ENCODE data around the gene TXNRD2.

Gene TXNRD2

DNA sequence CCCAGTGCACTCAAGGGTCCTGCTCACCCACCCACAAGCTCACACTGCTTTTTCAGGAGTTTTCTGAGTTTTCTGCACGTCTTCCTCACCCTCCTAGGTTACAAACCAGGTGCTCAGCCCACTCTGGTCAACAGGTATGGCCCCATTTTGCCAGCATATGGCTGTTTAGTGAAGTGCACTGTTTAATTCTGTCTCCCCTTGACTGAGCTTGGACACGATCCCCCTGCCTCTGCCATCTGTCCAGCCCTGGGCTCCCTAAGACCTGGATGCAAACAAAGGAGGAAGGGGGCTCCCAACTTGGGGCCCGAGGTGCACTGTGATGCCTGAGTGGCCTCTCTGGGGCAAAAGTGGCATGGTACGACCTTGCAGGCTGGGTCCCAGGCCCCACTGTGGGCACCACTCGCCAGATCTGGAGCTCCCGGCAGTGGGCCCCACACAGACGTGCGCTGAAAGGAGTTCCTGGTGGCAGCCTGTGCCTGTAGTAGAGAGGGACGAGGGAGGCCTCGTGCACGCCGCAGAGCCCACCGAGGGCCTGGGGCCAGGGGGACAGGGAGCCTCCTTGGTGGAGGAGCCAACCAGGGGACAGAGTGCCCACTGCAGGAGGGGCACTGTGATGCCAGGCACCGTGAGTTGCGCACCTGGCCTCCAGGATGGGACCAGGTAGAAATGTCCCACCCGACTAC, 37.3 kb downstream of the TXNRD2 start:
- H3K27ac ChIP-seq (ENCODE audit: low read depth, low read length), result no peak overlapping the region

DNA sequence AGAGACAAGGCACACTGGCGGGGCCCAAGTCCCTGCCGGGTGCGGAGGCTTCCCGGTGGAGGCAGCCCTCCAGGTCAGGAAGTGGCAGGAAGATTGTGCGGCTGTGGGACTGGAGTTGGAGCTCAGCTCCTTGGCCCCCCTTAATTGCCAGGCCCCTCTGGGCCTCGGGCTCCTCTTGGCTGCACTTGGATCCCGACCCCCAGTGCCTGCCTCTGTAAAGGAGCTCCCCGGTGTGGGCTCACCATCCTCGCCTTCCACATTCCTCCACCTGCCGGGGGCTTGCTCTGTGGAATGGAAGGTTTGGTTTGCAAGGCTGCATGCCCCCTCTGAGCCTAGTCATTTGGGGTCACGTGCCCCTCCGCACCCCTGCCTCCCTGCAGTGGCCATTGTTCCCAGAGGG, 38.1 kb downstream of the TXNRD2 start:
- no peak overlapping the region for H3K4me3 ChIP-seq (ENCODE audit: low read depth in 1 of 5, low read length in 5 of 5)
- peaks cover 0 to 60% (median 34%) of the 10 kb centered on the region in 5 donors for H3K36me3 ChIP-seq (ENCODE audit: control insufficient read depth in 5 of 5, insufficient read depth in 5 of 5, low read length in 5 of 5)
- no peaks in the 10 kb centered on the region for H3K4me1 ChIP-seq (ENCODE audit: control insufficient read depth in 5 of 5, insufficient read depth in 5 of 5, low read length in 5 of 5)
- no peak overlapping the region for H3K9ac ChIP-seq (ENCODE audit: low read length in 5 of 5)
- no peaks in the 10 kb centered on the region for H3K27me3 ChIP-seq (ENCODE audit: control insufficient read depth in 5 of 5, insufficient read depth in 4 of 5, low read length in 5 of 5)
- H3K9me3 ChIP-seq (ENCODE audit: control insufficient read depth in 5 of 5, low read length in 5 of 5), result no peaks in the 10 kb centered on the region
- H3K27ac ChIP-seq (ENCODE audit: low read depth, low read length), result no peak overlapping the region

More for the DNA sequence above, 37.3 kb downstream of the TXNRD2 start:
- Histone ChIP-seq H3K27me3 (ENCODE audit: control insufficient read depth in 5 of 5, insufficient read depth in 4 of 5, low read length in 5 of 5) (no peaks in the 10 kb centered on the region), H3K36me3 (ENCODE audit: control insufficient read depth in 5 of 5, insufficient read depth in 5 of 5, low read length in 5 of 5) (peaks cover 0 to 54% (median 32%) of the 10 kb centered on the region in 5 donors), H3K4me1 (ENCODE audit: control insufficient read depth in 5 of 5, insufficient read depth in 5 of 5, low read length in 5 of 5) (no peaks in the 10 kb centered on the region), H3K9me3 (ENCODE audit: control insufficient read depth in 5 of 5, low read length in 5 of 5) (no peaks in the 10 kb centered on the region), H3K9ac (ENCODE audit: low read length in 5 of 5) (no peak overlapping the region), H3K4me3 (ENCODE audit: low read depth in 1 of 5, low read length in 5 of 5) (no peak overlapping the region)

DNA sequence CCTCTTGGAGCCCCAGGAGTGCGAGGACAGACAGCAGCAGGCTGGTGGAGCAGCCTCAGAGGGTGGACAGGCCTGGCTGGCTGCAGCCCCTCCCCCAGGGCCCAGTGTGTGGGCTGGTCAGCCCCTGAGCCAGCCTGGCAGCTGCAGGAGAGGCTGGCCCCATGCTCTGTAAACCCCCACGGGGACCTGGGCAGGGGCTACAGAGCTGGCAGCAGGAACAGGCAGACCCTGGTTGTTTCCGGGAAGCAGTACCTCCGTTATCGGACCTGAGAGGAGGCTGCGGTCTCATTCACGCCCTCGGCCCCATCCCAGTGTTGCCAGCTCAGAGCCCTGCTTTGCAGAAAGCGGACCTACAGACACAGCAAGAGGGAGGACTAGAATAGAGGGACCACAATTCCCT, 38.6 kb downstream of the TXNRD2 start:
- Histone ChIP-seq H3K4me3 (ENCODE audit: low read depth in 1 of 5, low read length in 5 of 5) (no peak overlapping the region), H3K27me3 (ENCODE audit: control insufficient read depth in 5 of 5, insufficient read depth in 4 of 5, low read length in 5 of 5) (no peaks in the 10 kb centered on the region), H3K4me1 (ENCODE audit: control insufficient read depth in 5 of 5, insufficient read depth in 5 of 5, low read length in 5 of 5) (no peaks in the 10 kb centered on the region), H3K36me3 (ENCODE audit: control insufficient read depth in 5 of 5, insufficient read depth in 5 of 5, low read length in 5 of 5) (peaks cover 0 to 59% (median 31%) of the 10 kb centered on the region in 5 donors), H3K9ac (ENCODE audit: low read length in 5 of 5) (no peak overlapping the region), H3K9me3 (ENCODE audit: control insufficient read depth in 5 of 5, low read length in 5 of 5) (no peaks in the 10 kb centered on the region), H3K27ac (ENCODE audit: low read depth, low read length) (no peak overlapping the region)

DNA sequence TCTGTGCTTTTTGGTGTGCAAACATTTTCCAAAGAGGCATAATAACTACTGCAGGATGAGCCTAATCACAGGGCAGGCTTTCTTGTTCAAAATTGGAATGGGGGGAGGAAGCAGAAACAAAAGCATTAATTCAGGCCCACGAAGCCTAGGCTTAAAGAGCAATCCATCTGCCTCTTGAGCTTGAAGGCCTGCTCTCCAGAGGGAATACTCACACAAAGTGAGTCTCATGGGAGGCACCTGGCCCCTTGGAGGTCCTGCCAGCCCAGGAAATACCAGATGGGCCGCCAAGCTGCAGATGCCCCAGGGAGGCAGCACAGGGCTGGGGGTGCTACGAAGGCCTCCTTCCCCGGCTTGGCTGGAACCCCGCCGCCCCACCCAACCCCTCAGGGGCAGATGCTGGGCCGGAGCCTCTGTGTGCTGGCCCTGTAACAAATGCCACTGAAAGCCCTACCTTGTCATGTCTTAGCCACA, 39.3 kb downstream of the TXNRD2 start:
- H3K27me3 ChIP-seq (ENCODE audit: control insufficient read depth in 5 of 5, insufficient read depth in 4 of 5, low read length in 5 of 5), result no peaks in the 10 kb centered on the region
- no peaks in the 10 kb centered on the region for H3K9me3 ChIP-seq (ENCODE audit: control insufficient read depth in 5 of 5, low read length in 5 of 5)
- peaks cover 0 to 60% (median 34%) of the 10 kb centered on the region in 5 donors for H3K36me3 ChIP-seq (ENCODE audit: control insufficient read depth in 5 of 5, insufficient read depth in 5 of 5, low read length in 5 of 5)
- no peaks in the 10 kb centered on the region for H3K4me1 ChIP-seq (ENCODE audit: control insufficient read depth in 5 of 5, insufficient read depth in 5 of 5, low read length in 5 of 5)
- H3K27ac ChIP-seq (ENCODE audit: low read depth, low read length), result no peak overlapping the region
- H3K4me3 ChIP-seq (ENCODE audit: low read depth in 1 of 5, low read length in 5 of 5), result no peak overlapping the region
- H3K9ac ChIP-seq (ENCODE audit: low read length in 5 of 5), result no peak overlapping the region

DNA sequence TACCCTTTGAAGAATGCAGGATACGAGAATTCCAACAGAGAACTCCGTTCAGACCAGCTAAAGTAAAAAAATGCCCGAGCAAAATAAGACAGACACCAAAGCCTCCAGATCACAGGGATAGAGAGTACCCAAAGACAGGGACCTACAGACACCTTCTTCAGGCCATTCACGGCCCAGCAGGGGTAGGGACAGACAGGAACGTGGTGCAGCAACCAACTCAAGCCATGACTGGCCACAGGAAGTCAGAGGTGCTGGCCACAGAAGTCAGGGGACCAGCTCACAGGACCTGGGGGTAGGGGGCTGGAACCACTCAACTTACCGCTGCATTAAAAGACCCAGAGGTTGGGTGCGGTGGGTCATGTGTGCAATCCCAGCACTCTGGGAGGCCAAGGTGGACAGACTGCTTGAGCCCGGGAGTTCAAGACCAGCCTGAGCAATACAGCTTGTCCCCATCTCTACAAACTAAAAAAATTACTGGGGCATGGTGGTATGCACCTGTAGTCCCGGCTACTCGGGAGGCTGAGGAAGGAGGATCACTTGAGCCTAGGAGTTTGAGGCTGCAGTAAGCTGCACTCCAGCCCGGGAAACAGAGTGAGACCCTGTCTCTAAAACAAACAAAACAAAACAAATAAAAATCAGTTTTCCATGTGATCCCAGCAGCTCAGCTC, 39.9 kb downstream of the TXNRD2 start:
- no peak overlapping the region for H3K27ac ChIP-seq (ENCODE audit: low read depth, low read length)
- H3K4me3 ChIP-seq (ENCODE audit: low read depth in 1 of 5, low read length in 5 of 5), result no peak overlapping the region
- no peaks in the 10 kb centered on the region for H3K27me3 ChIP-seq (ENCODE audit: control insufficient read depth in 5 of 5, insufficient read depth in 4 of 5, low read length in 5 of 5)
- no peaks in the 10 kb centered on the region for H3K9me3 ChIP-seq (ENCODE audit: control insufficient read depth in 5 of 5, low read length in 5 of 5)
- peaks cover 0 to 60% (median 37%) of the 10 kb centered on the region in 5 donors for H3K36me3 ChIP-seq (ENCODE audit: control insufficient read depth in 5 of 5, insufficient read depth in 5 of 5, low read length in 5 of 5)
- H3K4me1 ChIP-seq (ENCODE audit: control insufficient read depth in 5 of 5, insufficient read depth in 5 of 5, low read length in 5 of 5), result no peaks in the 10 kb centered on the region
- no peak overlapping the region for H3K9ac ChIP-seq (ENCODE audit: low read length in 5 of 5)

DNA sequence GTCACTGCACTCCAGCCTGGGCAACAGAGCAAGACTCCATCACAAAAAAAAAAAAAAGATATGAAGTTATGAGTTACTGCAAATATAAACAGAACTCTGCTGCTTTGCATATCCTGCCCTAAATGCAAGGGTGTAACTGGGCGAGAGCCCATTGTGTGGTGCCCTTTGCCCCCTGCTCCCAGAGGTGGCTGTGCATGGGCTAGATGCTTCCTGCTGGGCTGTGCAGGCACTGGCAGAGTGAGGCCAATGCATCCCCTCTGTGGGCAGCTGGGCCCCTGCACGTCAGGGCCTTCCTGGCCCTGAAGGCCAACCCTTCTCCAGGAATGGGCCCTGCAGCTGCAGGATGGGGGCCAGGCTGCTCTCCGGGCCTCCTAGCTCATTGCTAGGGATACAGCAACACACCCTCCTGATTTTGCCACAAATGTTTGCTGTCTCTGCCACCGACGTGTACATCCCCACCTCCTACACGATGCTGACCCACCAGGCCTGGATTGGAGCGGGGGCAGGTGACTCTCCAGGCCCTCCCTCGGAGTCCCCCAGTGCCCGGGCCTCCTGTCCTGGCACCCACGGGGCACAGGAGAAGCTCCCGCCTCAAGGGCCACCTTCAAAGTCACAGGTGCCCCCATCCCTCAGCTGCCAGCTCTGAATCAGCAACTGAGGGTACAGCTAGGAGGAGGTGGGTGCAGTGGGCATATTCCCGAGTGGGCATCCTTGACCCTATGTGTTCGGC, 40.7 kb downstream of the TXNRD2 start:
- H3K4me1 ChIP-seq (ENCODE audit: control insufficient read depth in 5 of 5, insufficient read depth in 5 of 5, low read length in 5 of 5), result no peaks in the 10 kb centered on the region
- H3K9ac ChIP-seq (ENCODE audit: low read length in 5 of 5), result no peak overlapping the region
- no peaks in the 10 kb centered on the region for H3K9me3 ChIP-seq (ENCODE audit: control insufficient read depth in 5 of 5, low read length in 5 of 5)
- H3K27me3 ChIP-seq (ENCODE audit: control insufficient read depth in 5 of 5, insufficient read depth in 4 of 5, low read length in 5 of 5), result no peaks in the 10 kb centered on the region
- no peak overlapping the region for H3K4me3 ChIP-seq (ENCODE audit: low read depth in 1 of 5, low read length in 5 of 5)
- peaks cover 0 to 60% (median 33%) of the 10 kb centered on the region in 5 donors for H3K36me3 ChIP-seq (ENCODE audit: control insufficient read depth in 5 of 5, insufficient read depth in 5 of 5, low read length in 5 of 5)
- H3K27ac ChIP-seq (ENCODE audit: low read depth, low read length), result no peak overlapping the region

DNA sequence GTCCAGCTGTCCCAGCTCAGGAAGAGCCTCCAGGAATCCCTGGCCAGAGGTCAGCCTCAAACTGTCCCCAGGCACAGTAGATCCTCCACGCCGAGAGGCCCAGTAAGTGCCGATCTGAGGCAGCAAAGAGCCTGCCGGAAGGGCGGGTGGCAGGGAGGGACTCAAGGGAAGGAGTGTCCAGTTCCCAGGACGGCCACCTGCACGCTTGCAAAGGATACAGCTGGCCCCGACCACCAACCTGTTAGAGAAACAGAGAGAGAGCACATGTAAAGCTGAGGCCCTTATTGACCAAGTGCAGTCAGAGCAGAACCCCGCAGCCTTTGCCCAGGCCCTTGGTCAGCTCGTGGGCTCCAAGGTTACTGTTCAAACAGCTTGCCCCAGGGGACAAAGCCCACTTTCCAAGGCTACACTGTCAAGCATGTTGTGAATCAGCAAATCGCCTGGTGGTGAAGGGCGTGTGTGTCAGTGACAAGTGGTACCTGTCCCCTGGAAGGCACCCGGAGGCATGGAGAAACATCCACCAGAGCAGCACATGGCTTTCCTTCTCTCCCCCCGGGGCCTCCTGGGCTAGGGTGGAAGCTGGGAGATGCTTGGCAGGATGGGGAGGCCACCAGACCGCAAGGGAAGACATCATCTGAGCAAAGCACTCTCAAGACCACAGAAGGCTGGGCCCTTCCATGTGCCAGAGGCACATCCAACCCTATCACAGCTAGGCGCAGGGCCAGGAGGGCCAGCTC, 42.6 kb downstream of the TXNRD2 start:
- H3K27ac ChIP-seq (ENCODE audit: low read depth, low read length), result no peak overlapping the region
- peaks cover 0 to 68% (median 41%) of the 10 kb centered on the region in 5 donors for H3K36me3 ChIP-seq (ENCODE audit: control insufficient read depth in 5 of 5, insufficient read depth in 5 of 5, low read length in 5 of 5)
- no peak overlapping the region for H3K9ac ChIP-seq (ENCODE audit: low read length in 5 of 5)
- no peak overlapping the region for H3K4me3 ChIP-seq (ENCODE audit: low read depth in 1 of 5, low read length in 5 of 5)
- no peaks in the 10 kb centered on the region for H3K4me1 ChIP-seq (ENCODE audit: control insufficient read depth in 5 of 5, insufficient read depth in 5 of 5, low read length in 5 of 5)
- no peaks in the 10 kb centered on the region for H3K9me3 ChIP-seq (ENCODE audit: control insufficient read depth in 5 of 5, low read length in 5 of 5)
- no peaks in the 10 kb centered on the region for H3K27me3 ChIP-seq (ENCODE audit: control insufficient read depth in 5 of 5, insufficient read depth in 4 of 5, low read length in 5 of 5)

DNA sequence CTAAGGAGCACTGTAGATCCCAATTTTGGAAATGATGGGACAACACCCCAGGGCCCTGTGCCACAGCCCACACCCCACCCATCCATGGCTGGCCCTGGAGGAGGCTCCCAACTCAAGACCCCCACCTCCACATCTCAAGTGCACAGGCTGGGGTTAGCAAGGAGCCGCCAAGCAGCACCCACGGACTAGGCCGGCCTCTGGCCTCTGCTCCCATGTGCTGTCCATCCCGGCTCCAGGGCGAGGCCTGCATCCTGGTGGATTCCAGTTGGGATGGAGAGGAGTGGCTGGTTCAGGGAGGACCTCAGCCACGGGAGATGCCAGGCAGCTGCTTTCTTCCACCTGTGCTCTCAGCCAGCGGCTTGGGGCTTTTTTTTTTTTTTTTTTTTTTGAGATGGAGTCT, 43.5 kb downstream of the TXNRD2 start:
- H3K27me3 ChIP-seq (ENCODE audit: control insufficient read depth in 5 of 5, insufficient read depth in 4 of 5, low read length in 5 of 5), result no peaks in the 10 kb centered on the region
- H3K9me3 ChIP-seq (ENCODE audit: control insufficient read depth in 5 of 5, low read length in 5 of 5), result no peaks in the 10 kb centered on the region
- peaks cover 0 to 71% (median 49%) of the 10 kb centered on the region in 5 donors for H3K36me3 ChIP-seq (ENCODE audit: control insufficient read depth in 5 of 5, insufficient read depth in 5 of 5, low read length in 5 of 5)
- no peak overlapping the region for H3K27ac ChIP-seq (ENCODE audit: low read depth, low read length)
- no peak overlapping the region for H3K9ac ChIP-seq (ENCODE audit: low read length in 5 of 5)
- no peak overlapping the region for H3K4me3 ChIP-seq (ENCODE audit: low read depth in 1 of 5, low read length in 5 of 5)
- no peaks in the 10 kb centered on the region for H3K4me1 ChIP-seq (ENCODE audit: control insufficient read depth in 5 of 5, insufficient read depth in 5 of 5, low read length in 5 of 5)

DNA sequence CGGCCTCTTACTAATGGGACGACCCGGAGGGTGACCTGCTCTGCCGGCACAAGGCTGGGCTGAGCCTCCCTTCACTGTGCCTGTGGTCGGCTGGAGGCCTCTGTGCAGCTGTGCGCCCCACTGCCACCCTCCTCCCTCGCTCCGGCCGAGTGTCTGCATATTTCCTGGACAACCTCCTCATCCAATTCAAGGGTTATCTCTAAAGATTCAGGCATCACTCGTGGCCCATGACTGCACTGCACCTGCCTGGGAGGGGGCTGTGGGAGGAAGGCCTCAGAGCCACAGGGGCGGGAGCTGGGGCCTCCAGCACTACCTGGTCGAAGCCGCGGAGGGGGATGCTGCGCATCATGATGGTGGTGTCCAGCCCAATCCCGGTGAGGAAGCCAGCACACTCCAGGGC, 43.9 kb downstream of the TXNRD2 start:
- no peaks in the 10 kb centered on the region for H3K27me3 ChIP-seq (ENCODE audit: control insufficient read depth in 5 of 5, insufficient read depth in 4 of 5, low read length in 5 of 5)
- H3K36me3 ChIP-seq (ENCODE audit: control insufficient read depth in 5 of 5, insufficient read depth in 5 of 5, low read length in 5 of 5), result peaks cover 0 to 73% (median 49%) of the 10 kb centered on the region in 5 donors
- H3K9me3 ChIP-seq (ENCODE audit: control insufficient read depth in 5 of 5, low read length in 5 of 5), result no peaks in the 10 kb centered on the region
- H3K4me3 ChIP-seq (ENCODE audit: low read depth in 1 of 5, low read length in 5 of 5), result no peak overlapping the region
- H3K27ac ChIP-seq (ENCODE audit: low read depth, low read length), result no peak overlapping the region
- H3K9ac ChIP-seq (ENCODE audit: low read length in 5 of 5), result no peak overlapping the region
- H3K4me1 ChIP-seq (ENCODE audit: control insufficient read depth in 5 of 5, insufficient read depth in 5 of 5, low read length in 5 of 5), result no peaks in the 10 kb centered on the region
